ENCODE measurements around the gene NDEL1. TPM values are rescaled to one million over a fixed set of nuclear protein-coding genes. Genes with fewer than 3 reads are reported as not detected.

Gene NDEL1
- polyA plus RNA-seq, 1 experiment: 72.2 TPM

DNA sequence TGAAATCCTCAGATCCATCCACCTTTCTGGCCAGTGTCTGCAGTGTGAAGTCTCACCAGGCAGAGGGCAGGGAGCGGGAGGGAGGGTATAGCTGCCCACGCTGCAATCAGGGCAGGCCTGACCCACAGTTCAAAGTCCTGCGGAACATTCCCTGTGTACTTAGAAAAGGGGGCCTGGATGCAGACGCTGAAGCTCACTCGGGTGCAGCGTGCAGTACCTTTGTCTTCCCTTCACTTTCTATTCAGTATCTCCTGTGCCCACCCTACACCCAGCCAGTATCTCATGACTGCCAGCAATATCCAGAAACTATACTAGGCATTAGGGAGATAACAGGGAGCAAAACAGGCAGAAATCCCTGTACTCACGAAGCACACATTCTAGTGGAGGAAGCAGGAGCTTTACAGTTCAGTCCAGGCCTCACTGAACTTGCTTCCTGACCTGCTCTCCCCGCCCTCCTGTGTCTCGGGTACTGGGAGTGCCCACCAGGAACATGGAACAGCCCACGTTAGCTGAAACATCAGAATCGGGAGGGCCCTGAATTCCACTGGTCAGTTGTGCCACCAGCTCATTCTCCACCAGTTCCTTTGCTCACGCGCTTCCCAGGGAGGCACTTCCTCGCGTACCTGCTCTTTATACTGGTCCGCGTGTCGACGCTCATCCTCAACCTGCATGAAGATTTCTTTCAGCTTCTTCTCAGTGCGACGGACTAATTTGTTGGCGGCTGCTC is 42.2 kb downstream of the NDEL1 start:
- ChIA-PET POLR2A (interaction anchor here (0.6 kb wide), 1 partner anchor 891 kb away, joined by 8 read pairs; no protein-coding TSS in a partner anchor), CTCF (no interaction called here)
- no peak for DNase-seq (ENCODE audit: low read depth)
- H3K36me3 ChIP-seq (ENCODE audit: control insufficient read depth, insufficient read depth, low read length): peaks cover 40% of the 10 kb centered on the region
- TF ChIP-seq, protein P1, sequence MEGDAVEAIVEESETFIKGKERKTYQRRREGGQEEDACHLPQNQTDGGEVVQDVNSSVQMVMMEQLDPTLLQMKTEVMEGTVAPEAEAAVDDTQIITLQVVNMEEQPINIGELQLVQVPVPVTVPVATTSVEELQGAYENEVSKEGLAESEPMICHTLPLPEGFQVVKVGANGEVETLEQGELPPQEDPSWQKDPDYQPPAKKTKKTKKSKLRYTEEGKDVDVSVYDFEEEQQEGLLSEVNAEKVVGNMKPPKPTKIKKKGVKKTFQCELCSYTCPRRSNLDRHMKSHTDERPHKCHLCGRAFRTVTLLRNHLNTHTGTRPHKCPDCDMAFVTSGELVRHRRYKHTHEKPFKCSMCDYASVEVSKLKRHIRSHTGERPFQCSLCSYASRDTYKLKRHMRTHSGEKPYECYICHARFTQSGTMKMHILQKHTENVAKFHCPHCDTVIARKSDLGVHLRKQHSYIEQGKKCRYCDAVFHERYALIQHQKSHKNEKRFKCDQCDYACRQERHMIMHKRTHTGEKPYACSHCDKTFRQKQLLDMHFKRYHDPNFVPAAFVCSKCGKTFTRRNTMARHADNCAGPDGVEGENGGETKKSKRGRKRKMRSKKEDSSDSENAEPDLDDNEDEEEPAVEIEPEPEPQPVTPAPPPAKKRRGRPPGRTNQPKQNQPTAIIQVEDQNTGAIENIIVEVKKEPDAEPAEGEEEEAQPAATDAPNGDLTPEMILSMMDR (IDR thresholded peaks at IDR 0.05; ENCODE audit: insufficient read depth, low read depth, low read length): no peak
- no peak overlapping the region for H3K4me3 ChIP-seq (ENCODE audit: low read depth, low read length)
- no peaks in the 10 kb centered on the region for H3K27me3 ChIP-seq (ENCODE audit: control insufficient read depth, insufficient read depth, low read length)

DNA sequence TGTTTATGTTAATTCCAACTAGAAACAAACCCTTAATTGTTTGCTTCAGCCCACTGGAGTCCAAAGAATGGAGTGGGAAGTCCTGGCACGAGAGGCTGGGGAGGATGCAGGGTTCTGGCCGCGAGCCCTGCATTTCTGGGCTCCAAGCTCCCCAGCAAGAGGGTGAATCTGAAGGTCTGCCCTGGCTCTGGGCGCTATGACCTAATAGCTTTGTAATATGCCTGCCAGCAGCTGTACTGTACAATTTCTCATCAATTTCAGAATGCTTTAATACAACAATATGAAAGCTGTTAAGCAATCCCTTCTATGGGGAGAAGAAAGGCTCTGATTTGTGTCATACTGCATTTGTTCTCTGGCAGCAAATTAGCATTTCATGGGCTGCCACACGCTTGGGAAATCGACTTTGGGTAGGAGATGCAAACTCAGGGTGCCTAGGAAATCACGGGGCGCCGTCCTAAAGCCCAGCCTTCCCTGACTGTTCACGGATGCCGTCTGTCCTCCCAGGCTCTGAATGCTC is 43.8 kb downstream of the NDEL1 start:
- H3K4me3 ChIP-seq (ENCODE audit: low read depth, low read length): no peak overlapping the region
- peaks cover 40% of the 10 kb centered on the region for H3K36me3 ChIP-seq (ENCODE audit: control insufficient read depth, insufficient read depth, low read length)
- ChIA-PET CTCF (interaction anchor here (0.7 to 2.0 kb wide), 3 partner anchors 9 to 96 kb away, joined by 3 to 7 read pairs (median 4); no protein-coding TSS in a partner anchor), POLR2A (no interaction called here)
- DNase-seq (ENCODE audit: low read depth): peak; percentile 67
- TF ChIP-seq, protein P1 (IDR thresholded peaks at IDR 0.05; ENCODE audit: insufficient read depth, low read depth, low read length): no peak
- no peaks in the 10 kb centered on the region for H3K27me3 ChIP-seq (ENCODE audit: control insufficient read depth, insufficient read depth, low read length)

DNA sequence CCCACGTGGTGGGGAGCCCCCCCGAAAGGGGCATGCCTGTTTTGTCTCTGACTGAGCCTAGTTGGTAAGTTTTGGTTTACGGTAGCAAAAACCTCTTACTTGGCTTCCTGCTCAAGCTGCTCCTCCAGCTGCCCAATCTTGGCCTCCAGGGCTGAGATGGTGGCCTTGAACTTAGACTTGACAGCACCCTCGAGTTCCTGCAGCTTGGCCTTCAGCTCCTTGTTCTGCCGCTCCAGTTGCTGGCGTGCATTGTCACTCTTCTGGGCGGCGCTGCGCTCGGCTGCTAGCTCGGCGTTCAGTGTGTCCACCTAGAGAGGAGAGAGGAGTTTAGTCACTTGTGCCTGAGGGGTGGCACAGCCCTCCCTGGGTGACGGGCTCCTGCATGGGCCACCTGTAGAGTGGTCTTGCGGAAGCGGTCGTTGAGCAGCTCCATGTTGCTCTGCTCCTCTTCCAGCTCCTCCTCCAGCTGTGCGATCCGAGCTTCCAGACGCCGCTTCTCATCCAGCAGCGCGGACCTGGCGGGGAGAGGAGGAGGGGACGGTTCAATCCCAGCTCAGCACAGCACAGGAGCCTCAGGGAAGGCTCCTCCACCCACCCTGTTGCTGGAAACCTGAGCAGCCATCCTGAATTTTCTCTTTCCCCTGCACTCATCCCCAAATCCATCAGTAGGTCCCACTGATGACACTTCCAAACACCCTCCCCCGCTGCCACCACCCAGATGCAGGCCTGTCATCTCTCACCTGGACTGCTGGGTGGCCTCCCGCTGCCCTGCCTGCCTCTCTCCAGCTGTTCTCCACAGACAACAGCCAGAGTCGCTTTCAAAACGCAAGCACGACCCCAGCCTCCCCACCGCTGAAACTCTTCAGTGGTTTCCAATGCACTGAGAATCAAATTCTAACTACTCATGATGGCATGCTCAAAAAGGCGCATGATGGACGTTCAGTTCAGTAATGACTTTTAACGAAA is 44.6 kb downstream of the NDEL1 start:
- no peak overlapping the region for H3K4me3 ChIP-seq (ENCODE audit: low read depth, low read length)

DNA sequence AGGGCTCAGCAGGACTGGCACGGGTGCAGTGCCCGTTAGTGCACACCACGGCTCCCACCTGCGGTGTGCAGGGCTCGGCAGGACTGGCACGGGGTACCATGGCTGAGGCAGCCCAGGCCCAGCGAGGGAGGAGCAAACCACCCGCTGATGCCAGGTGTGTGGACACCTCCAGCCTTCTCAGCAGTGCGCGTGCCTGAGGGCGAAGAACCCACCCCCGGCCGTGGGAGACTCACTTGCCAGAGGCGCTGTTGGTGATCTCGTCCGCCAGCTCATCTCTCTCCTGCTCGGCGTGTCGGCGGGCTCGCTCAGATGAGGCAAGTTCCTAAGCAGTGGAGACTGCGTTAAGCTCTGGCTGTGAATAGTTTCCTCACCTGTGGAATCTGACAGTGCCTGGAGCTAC is 45.4 kb downstream of the NDEL1 start:
- ChIA-PET CTCF (interaction anchor here (1.0 kb wide), 1 partner anchor 265 kb away, joined by 3 read pairs; no protein-coding TSS in a partner anchor), POLR2A (no interaction called here)
- peaks cover 28% of the 10 kb centered on the region for H3K36me3 ChIP-seq (ENCODE audit: control insufficient read depth, insufficient read depth, low read length)

More for the DNA sequence above, 44.6 kb downstream of the NDEL1 start:
- Histone ChIP-seq H3K36me3 (ENCODE audit: control insufficient read depth, insufficient read depth, low read length) (peaks cover 34% of the 10 kb centered on the region), H3K27me3 (ENCODE audit: control insufficient read depth, insufficient read depth, low read length) (no peaks in the 10 kb centered on the region)
- TF ChIP-seq, protein P1 (IDR thresholded peaks at IDR 0.05; ENCODE audit: insufficient read depth, low read depth, low read length): no peak
- ChIA-PET POLR2A (no interaction called here), CTCF (interaction anchor here (0.9 to 2.0 kb wide), 3 partner anchors 8 to 517 kb away, joined by 3 to 7 read pairs (median 4); no protein-coding TSS in a partner anchor)
- DNase-seq (ENCODE audit: low read depth): no peak

More for the DNA sequence above, 45.4 kb downstream of the NDEL1 start:
- no peak for DNase-seq (ENCODE audit: low read depth)
- H3K27me3 ChIP-seq (ENCODE audit: control insufficient read depth, insufficient read depth, low read length): no peaks in the 10 kb centered on the region
- TF ChIP-seq, protein P1 (IDR thresholded peaks at IDR 0.05; ENCODE audit: insufficient read depth, low read depth, low read length): no peak
- no peak overlapping the region for H3K4me3 ChIP-seq (ENCODE audit: low read depth, low read length)

Measured in BJ (cell line).